Activated gamma-delta T cell treated with anti-CD3 and anti-CD28 coated beads, Interleukin-2, amount 50 U/mL, for 16 hours (primary cell): ENCODE results near the gene DNAJC2.

ENCODE experiments used
- DNase-seq: peaks from one replicate; pipeline ENCODE4 v3.0.0-alpha.2; 2020; ENCODE audit warnings: low read depth

The DNAJC2 gene, protein sequence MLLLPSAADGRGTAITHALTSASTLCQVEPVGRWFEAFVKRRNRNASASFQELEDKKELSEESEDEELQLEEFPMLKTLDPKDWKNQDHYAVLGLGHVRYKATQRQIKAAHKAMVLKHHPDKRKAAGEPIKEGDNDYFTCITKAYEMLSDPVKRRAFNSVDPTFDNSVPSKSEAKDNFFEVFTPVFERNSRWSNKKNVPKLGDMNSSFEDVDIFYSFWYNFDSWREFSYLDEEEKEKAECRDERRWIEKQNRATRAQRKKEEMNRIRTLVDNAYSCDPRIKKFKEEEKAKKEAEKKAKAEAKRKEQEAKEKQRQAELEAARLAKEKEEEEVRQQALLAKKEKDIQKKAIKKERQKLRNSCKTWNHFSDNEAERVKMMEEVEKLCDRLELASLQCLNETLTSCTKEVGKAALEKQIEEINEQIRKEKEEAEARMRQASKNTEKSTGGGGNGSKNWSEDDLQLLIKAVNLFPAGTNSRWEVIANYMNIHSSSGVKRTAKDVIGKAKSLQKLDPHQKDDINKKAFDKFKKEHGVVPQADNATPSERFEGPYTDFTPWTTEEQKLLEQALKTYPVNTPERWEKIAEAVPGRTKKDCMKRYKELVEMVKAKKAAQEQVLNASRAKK

DNA sequence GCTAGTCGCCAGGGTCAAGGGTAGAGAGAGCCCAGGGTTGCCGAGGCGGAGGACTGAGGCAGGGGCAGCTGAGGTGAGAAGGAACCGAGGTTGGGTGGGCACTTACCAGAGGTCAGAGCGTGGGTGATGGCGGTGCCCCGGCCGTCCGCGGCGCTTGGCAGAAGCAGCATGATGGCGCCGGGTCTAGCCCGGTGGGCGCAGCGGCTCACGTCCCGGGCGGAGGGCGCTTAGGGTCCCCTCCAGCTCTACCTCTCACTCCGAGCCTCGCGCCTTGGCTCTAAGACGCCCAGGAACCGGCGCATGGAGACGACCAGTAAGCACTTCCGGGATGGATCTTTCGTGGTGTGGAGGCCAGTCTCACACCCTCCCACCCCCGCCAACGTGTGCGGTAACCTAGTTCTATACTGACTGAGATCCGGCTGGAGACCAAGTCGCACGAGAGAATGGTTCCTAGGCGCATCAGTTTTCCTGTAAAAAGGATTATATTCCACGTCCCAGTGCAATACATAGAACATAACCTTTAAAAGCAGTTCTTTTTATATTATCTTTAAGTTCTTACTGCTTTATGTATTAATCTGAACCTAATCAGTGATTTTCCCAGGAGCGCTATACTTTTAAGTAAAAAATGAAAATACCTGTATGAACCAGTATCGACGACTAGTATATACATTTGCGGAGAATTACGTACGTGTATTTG lies at the start of gene DNAJC2:
DNAJC2 (minus strand) TSS at position 315 of the 697 bp plus-strand sequence; CDS start at position 170, 145 bp downstream.
- peak; percentile 82 for DNase-seq

DNA sequence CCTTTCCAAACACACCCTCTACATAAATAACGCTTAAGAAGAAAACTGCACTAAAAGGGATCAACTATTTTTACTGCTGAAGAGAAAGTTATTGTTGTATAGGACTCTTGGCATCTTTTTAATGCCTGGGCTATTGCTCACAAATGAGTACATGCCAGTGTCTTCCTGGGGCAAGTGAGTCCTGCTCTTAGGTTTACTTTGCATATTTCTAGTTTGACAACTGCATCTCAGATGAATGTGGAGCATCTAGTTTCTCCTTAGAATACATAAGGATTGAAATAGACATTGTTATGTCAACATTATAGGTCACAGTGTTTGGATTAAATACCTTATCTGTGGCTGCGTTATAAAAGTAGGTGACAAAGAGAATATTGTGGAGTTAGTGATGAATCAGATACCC lies 47.4 kb upstream of the DNAJC2 start:
- DNase-seq, result no peak

DNA sequence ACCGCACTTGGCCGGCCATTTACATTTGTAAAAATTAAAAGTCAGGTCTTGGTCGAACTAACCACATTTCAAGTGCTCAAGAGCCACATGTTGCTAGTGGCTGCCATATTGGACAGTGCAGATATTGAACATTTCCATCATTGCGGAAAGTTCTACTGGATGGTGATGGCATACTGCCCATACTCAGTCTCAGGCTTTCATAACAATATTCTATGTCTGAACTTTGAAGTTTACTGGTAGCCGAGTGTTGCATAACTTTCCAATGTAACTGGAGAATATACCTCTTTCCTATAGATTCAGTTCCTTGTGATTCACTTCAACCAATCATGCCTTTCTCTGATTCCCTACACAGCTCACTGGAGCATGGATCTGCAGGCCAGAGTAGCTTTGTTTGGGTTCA lies 46.6 kb upstream of the DNAJC2 start:
- no peak for DNase-seq

- DNase-seq, result no peak
Measured at GRCh38 chr7:103389263-103389662, 44.7 kb upstream of the DNAJC2 start.

DNA sequence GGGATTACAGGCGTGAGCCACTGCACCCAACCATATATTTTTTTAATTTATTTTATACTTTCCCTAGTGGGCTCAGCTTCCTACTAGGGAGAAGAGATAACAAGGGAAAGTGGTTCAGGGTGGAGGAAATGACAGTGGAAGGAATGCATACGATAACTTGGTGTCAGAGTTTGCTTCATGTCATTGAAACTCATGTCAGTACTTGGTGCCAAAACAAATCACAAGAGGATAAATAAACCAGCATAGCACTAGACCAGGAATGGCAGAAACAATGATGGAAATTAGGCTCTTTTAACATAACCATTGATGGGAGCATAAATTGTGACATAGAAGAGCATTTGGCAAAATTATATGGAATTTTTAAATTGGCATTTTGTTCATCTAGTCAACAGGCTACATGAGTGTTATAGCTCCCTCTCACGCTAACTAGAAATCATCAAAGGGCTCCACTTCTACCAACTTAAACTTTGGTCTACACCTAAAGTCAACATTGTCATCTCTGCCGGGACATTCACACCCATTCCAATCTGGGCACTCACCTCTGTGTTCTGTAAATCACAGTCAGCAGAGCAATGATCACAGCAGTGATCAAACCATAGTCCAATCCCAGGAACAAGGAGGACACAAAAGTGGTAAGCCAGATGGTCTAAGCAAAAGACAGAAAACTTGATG lies 44.0 kb upstream of the DNAJC2 start:
- DNase-seq, result no peak

GRCh38 chr7:103387242-103387641 lies 42.7 kb upstream of the DNAJC2 start:
- DNase-seq, result no peak

DNA sequence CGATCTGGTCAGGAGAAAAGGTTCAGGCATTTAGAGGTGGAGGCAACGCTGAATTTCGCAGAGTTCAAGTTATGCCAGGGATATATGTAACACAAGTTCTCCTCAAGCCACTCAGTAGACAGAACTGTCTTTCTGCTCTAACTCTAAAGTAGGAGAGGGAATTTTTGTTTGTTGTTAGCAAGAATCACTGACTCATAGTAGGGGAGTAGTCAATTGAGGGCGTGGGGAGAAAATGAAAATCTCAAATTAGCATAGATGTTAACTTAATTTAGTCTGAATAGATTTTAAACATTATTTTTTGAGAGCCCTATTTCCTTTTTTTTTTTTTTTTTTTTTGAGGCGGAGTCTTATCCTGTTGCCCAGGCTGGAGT lies 37.5 kb upstream of the DNAJC2 start:
- no peak for DNase-seq

GRCh38 chr7:103381280-103382031 lies 36.9 kb upstream of the DNAJC2 start:
- DNase-seq, result no peak

DNA sequence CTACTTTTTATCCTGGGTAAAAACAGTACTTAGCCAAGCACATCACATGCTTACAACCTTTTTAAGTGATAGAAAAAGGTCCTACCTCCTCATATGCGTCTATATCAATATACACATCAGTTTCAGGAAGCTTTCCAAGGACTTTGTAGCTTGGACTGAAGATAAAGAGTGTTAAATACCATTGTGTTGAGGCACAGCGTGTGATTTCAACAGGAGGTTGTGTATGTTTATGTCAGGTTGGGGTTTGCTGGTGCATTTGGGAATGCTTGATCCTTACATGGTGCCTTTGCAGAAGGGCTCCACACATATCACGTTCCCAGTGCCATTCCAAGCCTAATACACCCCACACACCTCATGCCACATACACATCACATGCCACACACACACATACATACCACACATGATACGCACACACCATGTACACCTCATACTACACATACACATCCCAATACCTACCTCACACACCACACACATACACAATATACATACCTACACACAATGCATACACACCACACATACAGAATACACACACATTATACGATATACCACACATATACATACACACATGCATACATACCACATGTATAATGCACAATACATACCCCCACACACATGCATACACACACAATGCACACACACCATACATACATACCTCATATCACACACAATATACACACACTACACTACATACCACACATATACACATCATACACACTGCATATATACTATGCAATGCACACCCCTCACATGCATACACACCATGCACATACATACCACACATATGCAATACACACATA lies 36.0 kb upstream of the DNAJC2 start:
- no peak for DNase-seq

- no peak for DNase-seq
Measured at GRCh38 chr7:103379270-103379975, 34.9 kb upstream of the DNAJC2 start.

GRCh38 chr7:103373866-103374643 lies 29.5 kb upstream of the DNAJC2 start:
- DNase-seq, result no peak

DNA sequence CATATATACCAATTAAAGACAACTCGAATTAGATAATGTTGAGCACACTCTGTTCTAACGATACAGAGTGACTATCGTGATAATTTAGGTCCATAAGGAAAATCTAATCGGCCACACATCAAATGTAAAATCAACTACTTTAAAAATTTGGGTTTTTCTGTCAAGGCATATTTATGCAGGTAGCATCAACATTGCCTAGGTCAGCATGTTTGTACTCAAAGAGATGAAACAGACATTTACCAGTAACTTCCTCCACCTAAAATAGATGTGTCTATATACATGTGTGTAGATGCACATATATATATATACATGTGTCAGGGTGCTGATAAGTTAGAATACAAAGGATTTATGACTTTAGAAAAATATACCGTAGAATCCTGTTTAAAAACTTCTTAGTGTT lies 24.9 kb upstream of the DNAJC2 start:
- no peak for DNase-seq

DNA sequence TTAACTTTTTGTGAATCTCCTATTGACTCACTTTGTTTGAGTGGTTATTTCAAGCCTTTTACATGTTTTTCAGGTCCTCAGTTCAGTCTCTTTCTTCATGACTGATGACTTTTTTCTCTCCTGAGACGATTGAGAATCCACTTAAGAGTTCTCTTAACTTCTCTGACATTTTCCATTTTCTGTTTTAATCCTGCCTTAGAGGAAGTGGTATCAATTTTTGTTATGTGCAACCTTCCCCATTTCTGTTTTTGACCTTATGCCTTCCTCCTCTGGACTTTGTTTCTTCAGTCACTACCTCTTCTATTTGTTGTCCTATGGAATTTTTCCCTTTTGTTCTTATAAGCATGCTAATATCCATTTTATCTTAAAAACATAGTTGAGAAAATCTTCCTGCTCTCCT lies 5.2 kb upstream of the DNAJC2 start:
- no peak for DNase-seq

- DNase-seq, result no peak
Measured at GRCh38 chr7:103348959-103349358, 4.4 kb upstream of the DNAJC2 start.

GRCh38 chr7:103348452-103348851 lies 3.9 kb upstream of the DNAJC2 start:
- DNase-seq, result no peak

GRCh38 chr7:103347507-103348267 lies 3.1 kb upstream of the DNAJC2 start, which contains the start of gene PSMC2:
Gene PSMC2 (plus strand): TSS chr7:103347643. CDS start chr7:103347712, 69 bp downstream.
- peak; percentile 77 for DNase-seq

GRCh38 chr7:103346396-103346795 lies 1.8 kb upstream of the DNAJC2 start:
- DNase-seq, result no peak

- peak; percentile 17 for DNase-seq
Measured at GRCh38 chr7:103343758-103344452, 662 bp downstream of the DNAJC2 start.
